ENCODE measurements around the gene ZNF581. TPM values are rescaled to one million over a fixed set of nuclear protein-coding genes. Genes with fewer than 3 reads are reported as not detected.

Gene ZNF581
- total RNA-seq, 1 experiment from 2014 or later: 37.1 TPM

DNA sequence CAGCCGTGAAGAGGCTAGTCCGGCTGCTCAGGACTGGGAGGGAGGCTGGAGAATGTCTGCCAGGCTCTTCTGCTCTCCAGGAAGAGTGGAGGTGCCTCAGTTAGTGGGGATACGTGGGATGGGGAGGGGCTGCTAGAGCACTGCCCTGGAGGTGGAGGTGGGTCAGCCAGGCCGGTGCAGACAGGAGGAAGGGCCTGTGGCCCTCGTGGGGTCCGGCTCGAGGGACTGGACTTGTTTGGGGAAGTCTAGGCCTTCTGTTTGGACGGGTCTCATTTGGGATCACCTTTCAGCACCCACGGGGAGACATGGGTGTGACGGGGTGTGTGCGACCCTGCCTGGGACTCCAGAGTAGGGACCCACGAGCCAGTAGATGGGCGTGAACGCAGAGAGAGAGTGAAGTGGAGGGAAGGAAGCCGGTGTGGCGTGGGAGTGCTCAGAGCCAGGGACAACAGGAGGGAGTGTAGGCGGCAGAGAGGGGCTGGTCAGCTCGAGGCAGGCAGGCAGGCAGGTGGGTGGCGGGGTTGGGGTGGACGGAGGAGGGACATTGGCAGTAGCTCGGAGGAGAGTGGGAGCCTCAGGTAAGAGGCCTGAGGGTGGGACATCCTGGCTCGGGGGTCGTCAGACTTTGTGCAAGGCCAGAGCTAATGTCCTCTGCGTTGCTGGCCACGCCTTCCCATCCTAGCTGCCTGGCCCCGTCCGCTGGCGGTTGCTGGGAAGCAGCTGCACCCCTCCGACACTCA is 43.0 kb downstream of the ZNF581 start:
- ChIA-PET POLR2A (ENCODE audit: low non-redundant PET) (no interaction called here), CTCF (no interaction called here)
- intact Hi-C loops (cut with micrococcal nuclease; ENCODE audit: unreplicated experiment): no loop called here
- no peak for TF ChIP-seq EZH2 (IDR thresholded peaks at IDR 0.05; ENCODE audit: borderline replicate concordance, low read depth, low read length, poor library complexity, severe bottlenecking)
- no peak for TF ChIP-seq CTCF (conservative IDR thresholded peaks at IDR 0.05; ENCODE audit: low read depth, low read length)
- DNase-seq (ENCODE audit: low spot score): no peak
- Histone ChIP-seq H3K4me3 (ENCODE audit: low read depth, low read length, poor library complexity, severe bottlenecking) (no peak overlapping the region), H3K36me3 (ENCODE audit: insufficient read depth, low read length, poor library complexity, severe bottlenecking) (peaks cover 30% of the 10 kb centered on the region), H3K4me1 (ENCODE audit: insufficient read depth, low read length, poor library complexity, severe bottlenecking) (no peaks in the 10 kb centered on the region), H3K9me3 (ENCODE audit: low read depth, low read length, poor library complexity, severe bottlenecking) (no peaks in the 10 kb centered on the region), H3K27ac (ENCODE audit: low read depth, low read length, poor library complexity, severe bottlenecking) (no peak overlapping the region), H3K27me3 (replicated peaks; ENCODE audit: insufficient read depth, low read depth, low read length, poor library complexity) (no peaks in the 10 kb centered on the region)
- BruUV-seq (replicated peaks): no TSS peak

DNA sequence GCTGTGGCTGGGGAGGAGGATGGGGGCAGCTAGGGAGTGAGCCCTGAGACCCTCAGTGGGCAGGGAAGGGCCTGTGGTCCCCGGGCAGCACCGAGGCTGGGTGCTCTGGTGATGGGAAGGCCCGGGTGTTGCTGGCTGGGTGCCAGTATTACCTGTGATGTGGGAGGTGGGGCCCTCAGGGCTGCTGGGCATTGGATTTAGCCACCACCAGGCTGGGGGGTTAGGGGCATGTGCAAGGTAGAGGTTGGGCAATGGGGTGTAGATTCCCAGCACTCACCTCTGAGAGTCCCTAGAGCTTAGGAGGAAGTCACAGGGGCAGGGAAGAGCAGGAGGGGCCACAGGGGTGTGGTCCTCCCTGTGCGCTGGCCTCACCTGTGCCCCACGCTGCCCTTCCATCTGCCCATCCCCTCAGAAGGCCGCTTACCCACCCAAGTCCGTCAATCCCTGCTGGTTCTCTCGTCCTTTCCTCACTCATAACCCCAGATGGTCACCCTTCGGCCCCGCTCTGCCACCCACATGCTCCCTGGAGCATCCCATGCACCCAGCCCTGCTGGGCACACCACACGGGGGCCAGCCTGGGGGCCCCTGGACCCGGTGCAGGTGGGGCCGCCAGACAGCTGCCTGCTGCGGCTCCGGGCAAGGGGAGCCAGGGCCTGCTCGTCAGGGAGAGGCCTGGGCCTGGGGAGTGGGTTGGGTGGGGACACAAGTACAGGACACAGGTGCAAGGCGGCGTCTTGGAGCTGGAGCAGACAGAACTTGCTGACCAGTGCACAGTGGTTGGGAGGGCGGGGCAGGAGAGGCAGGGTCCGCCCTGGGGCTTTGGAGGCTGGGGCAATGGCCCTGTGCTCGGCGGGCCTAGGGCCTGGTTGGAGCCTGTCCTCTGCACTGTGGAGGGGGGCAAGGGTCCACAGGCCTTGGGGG is 44.1 kb downstream of the ZNF581 start:
- BruUV-seq (replicated peaks): no TSS peak

More for the DNA sequence above, 44.1 kb downstream of the ZNF581 start:
- ChIA-PET CTCF (no interaction called here), POLR2A (ENCODE audit: low non-redundant PET) (no interaction called here)
- Histone ChIP-seq H3K4me1 (ENCODE audit: insufficient read depth, low read length, poor library complexity, severe bottlenecking) (no peaks in the 10 kb centered on the region), H3K9me3 (ENCODE audit: low read depth, low read length, poor library complexity, severe bottlenecking) (no peaks in the 10 kb centered on the region), H3K4me3 (ENCODE audit: low read depth, low read length, poor library complexity, severe bottlenecking) (no peak overlapping the region), H3K27ac (ENCODE audit: low read depth, low read length, poor library complexity, severe bottlenecking) (no peak overlapping the region), H3K36me3 (ENCODE audit: insufficient read depth, low read length, poor library complexity, severe bottlenecking) (peaks cover 33% of the 10 kb centered on the region), H3K27me3 (replicated peaks; ENCODE audit: insufficient read depth, low read depth, low read length, poor library complexity) (no peaks in the 10 kb centered on the region)
- TF ChIP-seq CTCF (conservative IDR thresholded peaks at IDR 0.05; ENCODE audit: low read depth, low read length): no peak
- no peak for TF ChIP-seq EZH2 (IDR thresholded peaks at IDR 0.05; ENCODE audit: borderline replicate concordance, low read depth, low read length, poor library complexity, severe bottlenecking)
- intact Hi-C loops (cut with micrococcal nuclease; ENCODE audit: unreplicated experiment): no loop called here
- DNase-seq (ENCODE audit: low spot score): no peak
